ENCODE measurements around the gene FAM184B.
A peak's percentile ranks its signal among the peaks of the same experiment; 100 is the strongest.

The FAM184B gene

DNA sequence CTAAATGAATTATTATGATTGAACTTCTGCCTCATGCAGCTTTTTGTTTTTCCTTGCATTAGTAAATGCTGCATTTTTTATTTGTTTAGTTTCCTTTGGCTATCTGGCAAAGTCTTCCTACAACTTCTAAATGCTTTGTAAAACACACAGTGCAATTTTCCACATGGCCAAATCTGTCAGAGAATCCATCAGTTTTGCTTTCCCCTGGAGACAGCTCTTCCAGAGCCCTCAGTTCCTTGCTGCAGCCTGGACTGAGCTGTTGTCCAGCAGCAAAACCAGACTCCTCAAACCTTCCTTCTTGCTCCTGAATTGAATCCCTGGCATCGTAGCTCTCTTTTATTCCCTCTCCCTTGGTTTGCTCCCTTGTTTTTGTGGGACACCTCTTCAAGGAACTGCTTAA, 124.3 kb downstream of the FAM184B start:
- in situ Hi-C loops (cut with MboI; ENCODE audit: low pct_unique_long_range_greater_than_20kb, low sequenced_read_pairs): no loop called here
- DNase-seq: no peak

DNA sequence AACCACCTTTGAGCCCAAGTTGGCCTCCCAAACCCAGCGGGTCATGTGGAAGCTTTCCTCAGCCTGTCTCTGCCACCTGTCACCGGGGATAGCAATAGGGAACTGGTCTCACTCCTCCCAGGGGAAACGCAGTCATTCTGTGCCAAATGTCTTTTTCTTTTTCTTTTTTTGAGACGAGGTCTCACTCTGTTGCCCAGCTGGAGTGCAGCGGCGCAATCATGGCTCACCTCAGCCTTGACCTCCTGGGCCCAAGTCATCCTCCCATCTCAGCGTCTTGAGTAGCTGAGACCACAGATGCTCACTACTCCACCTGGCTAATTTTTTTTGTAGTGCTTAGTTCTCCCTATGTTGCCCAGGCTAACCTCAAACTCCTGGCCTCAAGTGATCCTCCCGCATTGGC, 126.7 kb downstream of the FAM184B start:
- in situ Hi-C loops (cut with MboI; ENCODE audit: low pct_unique_long_range_greater_than_20kb, low sequenced_read_pairs): no loop called here
- no peak for DNase-seq

DNA sequence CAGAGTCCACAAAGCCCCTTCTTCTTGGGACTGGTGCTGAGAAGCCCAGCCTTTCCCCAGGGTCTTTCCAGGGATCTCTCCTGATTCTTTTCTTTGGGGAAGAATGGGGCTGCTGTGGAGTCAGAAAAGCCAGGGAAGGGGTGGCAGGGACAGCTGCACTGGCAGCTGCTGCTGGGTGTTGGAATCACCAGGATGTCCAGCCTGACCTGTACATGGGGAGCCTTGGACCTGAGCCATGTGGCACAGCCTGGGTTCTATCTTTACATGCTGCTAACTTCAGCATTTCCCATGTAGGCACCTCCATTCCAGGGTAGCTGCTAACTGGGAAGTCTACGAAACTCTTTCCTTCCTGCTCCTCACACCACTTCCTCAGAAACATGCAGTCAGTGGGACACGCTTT, 131.0 kb downstream of the FAM184B start:
- DNase-seq: no peak
- in situ Hi-C loops (cut with MboI; ENCODE audit: low pct_unique_long_range_greater_than_20kb, low sequenced_read_pairs): no loop called here

DNA sequence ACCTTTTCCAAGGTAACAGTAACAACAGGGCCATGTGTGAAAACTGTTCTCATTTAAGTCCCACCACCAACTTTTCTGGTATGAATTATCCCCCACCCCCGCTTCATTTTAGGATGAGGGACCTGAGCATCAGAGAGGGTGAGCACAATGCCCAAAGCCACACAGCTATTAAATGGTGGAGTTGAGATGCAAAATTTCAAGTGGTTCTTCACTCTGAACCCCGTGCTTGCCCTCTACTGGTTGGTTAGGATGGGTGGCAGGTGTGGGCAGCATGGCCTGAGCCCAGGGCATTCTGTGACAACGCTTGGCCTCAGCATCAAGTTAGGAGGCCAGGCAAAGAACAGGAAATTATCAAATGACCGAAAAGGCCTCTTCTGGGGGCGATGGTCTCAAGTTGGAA, 133.5 kb downstream of the FAM184B start:
- no peak for DNase-seq
- in situ Hi-C loops (cut with MboI; ENCODE audit: low pct_unique_long_range_greater_than_20kb, low sequenced_read_pairs): no loop called here

DNA sequence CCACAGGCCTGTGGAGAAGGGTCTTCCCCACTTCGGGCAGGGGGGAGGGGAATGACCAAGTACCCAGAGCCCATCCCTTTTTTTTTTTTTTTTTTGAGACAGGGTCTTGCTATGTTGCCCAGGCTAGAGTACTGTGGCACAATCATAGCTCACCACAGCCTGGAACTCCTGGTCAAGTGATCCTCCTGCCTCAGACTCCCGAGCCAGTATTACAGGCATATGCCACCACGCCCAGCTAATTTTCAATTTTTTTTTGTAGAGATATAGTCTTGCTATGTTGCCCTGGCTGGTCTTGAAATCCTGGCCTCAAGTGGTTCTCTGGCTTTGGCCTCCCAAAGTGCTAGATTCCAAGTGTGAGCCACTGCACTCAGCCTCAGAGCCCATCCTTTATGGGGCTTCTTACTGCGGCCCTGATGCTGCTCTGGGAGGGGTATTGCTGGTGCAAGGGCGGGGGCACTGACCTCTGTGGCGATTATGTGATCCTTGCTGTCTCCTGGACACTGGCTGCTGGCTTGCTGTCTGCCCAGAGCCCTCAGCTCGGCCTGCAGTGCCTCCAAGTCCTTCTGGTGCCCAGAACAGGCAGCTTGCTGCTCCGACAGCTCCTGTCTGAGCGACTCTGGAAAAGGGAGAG, 134.1 kb downstream of the FAM184B start:
- in situ Hi-C loops (cut with MboI; ENCODE audit: low pct_unique_long_range_greater_than_20kb, low sequenced_read_pairs): no loop called here
- DNase-seq: no peak

DNA sequence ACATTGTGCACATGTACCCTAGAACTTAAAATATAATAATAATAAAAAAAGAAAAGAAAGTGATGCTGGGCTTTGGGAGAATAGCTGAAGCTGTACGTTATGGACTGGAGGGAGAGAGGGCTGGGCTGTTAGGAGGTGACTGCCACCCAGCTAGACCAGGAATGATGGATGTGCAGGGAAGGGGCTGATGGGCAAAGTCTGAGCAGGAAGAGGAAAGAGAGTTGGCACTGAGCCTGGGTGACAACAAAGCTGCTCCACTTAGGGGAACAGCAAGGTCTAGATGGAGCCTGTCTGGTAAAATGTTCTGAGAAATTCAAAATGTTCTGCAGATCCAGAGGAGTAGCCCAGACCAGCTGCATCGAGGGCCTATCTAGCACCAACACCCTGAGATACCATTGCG, 134.7 kb downstream of the FAM184B start:
- in situ Hi-C loops (cut with MboI; ENCODE audit: low pct_unique_long_range_greater_than_20kb, low sequenced_read_pairs): no loop called here

DNA sequence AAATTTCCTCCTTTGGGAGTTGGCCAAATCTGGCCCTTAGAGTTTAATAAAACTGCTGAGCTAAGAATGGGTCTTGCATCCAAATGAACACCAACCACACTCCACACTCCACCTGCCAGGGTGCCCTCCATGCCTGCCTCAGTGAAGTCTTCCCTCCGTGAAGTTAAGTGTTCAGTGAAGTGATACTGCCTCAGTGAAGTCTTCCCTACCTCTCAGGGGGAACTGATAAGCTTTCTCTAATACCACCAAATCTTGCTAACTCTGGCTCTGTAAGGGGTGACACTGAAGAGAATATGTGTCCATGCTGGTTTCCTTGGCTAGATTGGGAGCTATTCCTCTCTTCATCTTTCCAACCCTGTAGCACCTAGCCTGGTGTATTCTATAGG, 139.0 kb downstream of the FAM184B start:
- no peak for DNase-seq
- in situ Hi-C loops (cut with MboI; ENCODE audit: low pct_unique_long_range_greater_than_20kb, low sequenced_read_pairs): no loop called here

More for the DNA sequence above, 134.7 kb downstream of the FAM184B start:
- DNase-seq: no peak

DNA sequence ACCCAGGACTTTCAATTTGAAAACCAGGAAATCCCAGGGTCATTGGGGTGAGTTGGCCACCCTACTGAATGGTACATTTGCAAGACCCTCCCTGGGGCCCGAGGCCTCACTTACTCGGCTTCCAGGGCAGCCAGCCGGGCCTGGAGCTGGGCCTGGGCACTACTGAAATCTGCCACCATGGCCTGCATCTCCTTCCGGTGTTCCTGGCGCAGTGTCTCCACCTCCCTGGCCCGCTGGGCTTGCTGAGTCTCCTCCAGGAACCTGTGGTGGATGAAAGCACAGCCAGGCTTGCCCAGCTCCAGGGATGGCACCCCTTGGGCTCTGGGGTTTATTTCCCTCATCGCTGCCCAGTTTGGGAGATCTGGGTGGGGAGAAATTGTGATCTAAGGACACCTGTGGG, 142.3 kb downstream of the FAM184B start:
- in situ Hi-C loops (cut with MboI; ENCODE audit: low pct_unique_long_range_greater_than_20kb, low sequenced_read_pairs): no loop called here
- no peak for DNase-seq

DNA sequence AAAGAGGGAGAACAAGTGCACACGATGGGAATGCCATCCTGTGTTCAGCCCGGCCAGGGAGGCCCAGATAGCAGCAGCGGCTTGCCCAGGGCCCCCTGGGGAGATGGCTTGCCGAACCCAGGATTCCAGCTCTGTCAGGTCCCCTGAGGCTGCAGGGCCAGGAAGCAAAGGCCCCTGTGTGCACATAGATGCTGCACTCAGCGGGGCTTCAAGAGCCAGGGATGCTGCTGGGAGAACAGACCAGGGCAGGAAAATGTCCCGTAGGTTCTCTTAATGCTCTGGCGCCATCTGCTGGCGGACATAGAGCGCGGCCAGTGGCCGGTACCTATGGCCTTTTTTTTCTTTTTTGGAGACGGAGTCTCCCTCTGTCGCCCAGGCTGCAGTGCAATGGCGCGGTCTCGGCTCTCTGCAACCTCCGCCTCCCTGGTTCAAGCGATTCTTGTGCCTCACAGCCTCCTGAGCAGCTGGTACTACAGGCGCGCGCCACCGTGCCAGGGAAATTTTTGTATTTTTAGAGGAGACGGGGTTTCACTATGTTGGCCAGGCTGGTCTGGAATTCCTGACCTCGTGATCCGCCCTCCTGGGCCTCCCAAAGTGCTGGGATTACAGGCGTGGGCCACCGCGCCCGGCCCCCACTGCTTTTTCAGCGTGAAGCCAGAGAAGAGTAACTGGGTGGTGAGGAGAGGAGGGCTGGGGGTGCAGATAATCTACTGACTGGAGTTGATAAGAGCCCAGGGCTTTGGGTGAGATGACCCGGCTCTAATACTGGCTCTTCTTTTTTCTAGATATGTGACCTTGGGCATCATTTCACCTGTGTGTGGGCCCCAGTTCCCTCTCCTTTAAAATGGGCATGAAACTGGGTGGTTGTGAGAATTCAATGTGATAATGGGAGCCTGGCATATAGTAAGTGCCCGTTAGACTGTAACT, 144.5 kb downstream of the FAM184B start:
- in situ Hi-C loops (cut with MboI; ENCODE audit: low pct_unique_long_range_greater_than_20kb, low sequenced_read_pairs): no loop called here
- peak; percentile 80 for DNase-seq

DNA sequence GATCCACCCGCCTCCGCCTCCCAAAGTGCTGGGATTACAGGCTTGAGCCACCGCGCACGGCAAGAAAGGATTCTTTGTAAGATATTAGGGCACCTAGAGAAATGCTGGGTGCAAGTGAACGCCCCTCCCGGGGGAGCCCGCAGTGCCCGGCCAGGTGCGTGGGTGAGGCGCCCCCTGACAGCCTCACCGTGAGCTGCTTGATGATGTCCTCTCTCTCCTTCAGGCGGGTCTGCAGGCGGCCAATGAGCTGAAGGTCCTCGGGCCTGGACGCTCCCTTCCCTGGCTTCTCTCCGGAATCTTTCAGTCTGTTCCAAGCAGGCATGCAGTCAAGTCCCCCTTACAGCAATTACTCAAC, 145.1 kb downstream of the FAM184B start:
- no peak for DNase-seq
- in situ Hi-C loops (cut with MboI; ENCODE audit: low pct_unique_long_range_greater_than_20kb, low sequenced_read_pairs): no loop called here

DNA sequence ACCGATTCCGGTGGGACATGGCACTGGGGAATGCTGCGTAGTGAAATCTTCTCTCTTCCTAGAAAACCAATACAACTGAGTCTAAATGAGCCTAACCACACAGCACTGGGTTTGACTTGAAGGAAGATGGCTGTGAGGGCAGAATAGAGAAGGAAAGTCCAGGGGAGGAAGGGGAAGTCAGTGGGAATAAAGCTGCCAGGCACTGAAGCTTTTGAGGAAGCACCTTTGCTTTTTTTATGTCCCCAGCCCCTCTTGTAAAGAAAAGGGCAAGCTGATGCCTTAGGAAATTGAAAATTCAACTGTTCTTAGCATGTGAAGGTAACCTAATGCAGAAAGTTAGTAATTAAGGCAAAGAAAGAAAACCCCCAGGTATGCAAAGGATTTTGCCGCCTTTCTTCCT, 146.4 kb downstream of the FAM184B start:
- in situ Hi-C loops (cut with MboI; ENCODE audit: low pct_unique_long_range_greater_than_20kb, low sequenced_read_pairs): no loop called here
- DNase-seq: peak; percentile 63

DNA sequence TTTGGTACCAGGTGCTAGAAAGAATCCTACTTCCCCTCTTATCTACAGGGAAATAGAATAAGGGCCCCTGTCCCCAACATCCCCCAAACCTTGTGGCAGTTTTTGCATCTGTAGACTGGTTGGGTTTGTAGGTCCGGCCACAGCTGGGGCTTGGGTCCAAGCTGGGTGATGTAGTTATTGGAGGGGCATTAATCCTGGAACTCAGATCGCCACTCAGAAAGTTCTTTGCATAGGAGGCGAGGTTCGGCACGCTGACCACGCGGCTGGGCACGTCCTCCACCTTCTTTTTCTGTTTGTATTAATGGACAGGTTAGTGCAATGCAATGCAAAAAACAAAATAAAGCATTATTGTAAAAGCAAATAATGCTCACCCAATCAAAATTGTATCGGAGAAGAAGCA, 147.8 kb downstream of the FAM184B start:
- no peak for DNase-seq
- in situ Hi-C loops (cut with MboI; ENCODE audit: low pct_unique_long_range_greater_than_20kb, low sequenced_read_pairs): no loop called here

DNA sequence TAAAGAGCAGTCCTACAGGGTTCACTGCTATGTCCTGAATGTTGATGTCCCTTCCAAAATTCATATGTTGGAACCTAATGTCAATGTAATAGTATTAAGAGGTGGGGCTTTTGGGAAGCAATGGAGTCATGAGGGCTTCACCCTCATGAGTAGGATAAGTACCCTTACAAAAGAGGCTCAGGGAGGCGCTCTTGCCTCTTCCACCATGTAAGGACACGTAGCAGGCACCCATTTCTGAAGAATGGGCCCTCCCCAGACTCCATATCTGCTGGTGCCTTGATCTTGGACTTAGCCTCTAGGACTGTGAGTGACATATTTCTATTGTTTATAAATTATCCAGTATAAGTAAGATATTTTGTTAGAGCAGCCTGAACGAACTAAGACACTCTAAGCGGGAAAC, 151.2 kb downstream of the FAM184B start:
- in situ Hi-C loops (cut with MboI; ENCODE audit: low pct_unique_long_range_greater_than_20kb, low sequenced_read_pairs): no loop called here

DNA sequence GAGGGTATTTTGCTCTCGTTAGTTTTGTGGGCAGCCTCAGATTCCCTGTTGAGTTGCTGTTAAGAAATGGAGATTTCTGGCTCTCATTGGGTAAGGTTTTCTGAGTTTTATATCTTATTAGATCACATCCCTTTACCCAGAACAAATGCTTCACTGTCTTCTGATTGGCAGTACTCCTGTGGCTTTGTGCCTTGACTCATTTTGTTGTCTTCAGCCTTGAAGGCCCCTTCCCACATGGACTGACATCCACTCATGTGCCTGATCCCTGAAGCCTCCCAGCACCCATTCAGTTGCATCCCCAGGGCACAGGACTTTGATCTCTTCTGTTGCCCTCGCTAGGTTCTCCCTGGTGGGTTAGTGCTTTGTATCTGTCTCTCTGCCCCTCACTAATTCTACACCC, 156.6 kb downstream of the FAM184B start:
- in situ Hi-C loops (cut with MboI; ENCODE audit: low pct_unique_long_range_greater_than_20kb, low sequenced_read_pairs): no loop called here
- no peak for DNase-seq

More for the DNA sequence above, 151.2 kb downstream of the FAM184B start:
- no peak for DNase-seq

DNA sequence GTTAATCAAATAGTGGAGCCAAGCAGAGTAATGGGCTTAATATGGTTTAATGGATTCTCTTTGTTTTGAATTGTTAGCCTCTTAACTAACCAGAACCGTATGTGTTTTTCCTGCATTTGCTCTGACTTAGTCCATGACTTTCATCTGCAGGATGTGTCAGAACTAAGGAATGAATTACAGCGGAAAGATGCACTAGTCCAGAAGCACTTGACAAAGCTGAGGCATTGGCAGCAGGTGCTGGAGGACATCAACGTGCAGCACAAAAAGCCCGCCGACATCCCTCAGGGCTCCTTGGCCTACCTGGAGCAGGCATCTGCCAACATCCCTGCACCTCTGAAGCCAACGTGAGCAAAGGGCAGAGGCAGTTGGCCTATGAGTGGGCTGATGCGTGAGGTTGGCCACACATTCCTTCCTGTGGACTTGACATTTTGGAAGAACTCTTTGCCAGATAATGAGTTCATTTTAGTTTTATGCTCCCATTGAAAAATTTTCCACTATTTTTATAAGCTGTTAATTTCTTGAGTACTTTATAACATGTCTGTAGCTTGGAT, 157.9 kb downstream of the FAM184B start:
- in situ Hi-C loops (cut with MboI; ENCODE audit: low pct_unique_long_range_greater_than_20kb, low sequenced_read_pairs): no loop called here
- DNase-seq: no peak

DNA sequence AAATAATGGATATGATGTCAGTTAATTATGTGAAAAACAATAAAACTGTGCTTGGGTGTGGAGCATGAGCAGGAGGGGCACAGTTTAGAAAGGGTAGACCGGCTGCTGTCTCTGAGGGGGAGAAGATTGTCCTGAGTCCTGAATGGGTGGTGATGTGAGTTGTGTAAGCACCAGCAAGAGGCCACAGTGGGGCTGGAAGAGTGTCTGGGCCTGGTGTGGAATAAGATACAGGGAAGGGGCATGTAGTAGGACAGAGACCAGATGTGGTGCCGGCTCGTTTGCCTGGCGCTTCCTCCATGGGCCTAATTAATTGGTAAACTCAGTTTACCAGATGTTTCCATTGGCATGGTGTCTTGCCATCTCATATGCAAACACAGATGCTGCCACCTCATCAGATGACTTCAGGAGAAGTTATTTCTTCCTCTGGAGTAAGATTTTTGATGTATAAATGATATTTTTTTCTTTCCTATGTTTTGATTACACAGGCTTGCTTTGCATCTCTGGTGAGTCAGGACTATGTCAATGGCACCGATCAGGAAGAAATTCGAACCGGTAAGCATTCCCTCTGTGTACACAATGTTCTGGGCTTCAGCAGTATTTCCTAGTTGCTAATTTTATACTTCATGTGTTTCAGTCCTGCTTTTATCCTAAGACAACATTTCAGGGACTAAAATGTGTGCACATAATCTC, 161.9 kb downstream of the FAM184B start:
- in situ Hi-C loops (cut with MboI; ENCODE audit: low pct_unique_long_range_greater_than_20kb, low sequenced_read_pairs): no loop called here
- no peak for DNase-seq

DNA sequence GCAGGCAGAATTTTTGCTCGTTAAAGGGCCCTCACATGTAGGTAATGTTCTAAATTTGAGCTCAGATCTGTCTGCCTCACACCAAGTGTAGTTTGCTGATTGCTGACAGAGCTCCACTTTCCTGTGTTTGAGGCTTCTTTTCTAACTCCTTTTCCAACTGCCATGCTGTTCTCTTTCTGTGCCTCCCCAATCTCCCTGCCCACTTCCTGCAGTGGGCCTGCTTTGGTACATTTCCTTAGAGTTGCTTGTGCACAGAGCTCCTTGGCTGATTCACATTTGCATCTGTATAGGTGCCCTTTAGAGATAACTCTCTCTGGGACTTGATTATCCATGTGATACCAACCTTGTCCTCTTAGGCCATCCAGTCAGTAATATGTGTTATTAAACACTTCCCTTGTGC, 162.5 kb downstream of the FAM184B start:
- in situ Hi-C loops (cut with MboI; ENCODE audit: low pct_unique_long_range_greater_than_20kb, low sequenced_read_pairs): no loop called here
- DNase-seq: no peak

DNA sequence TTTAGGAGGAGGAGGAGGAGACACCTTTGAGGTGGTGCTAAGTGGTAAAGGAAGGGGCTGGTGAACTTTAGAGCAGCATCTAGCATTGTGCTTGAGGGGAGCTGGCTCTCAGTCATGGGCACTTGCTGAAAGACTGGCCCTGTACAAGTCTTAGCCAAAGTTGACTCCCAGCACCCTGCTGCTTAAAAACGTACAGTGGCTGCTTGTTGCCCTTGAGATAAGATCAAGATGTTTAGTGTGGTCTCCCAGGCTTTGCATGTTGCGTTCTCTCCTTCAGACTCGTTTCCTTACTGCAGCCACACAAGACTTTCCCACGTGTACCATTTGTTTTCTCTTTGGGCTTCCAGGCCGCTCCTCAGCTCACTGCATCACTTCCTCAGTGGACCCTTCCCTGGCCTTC, 165.1 kb downstream of the FAM184B start:
- peak; percentile 12 for DNase-seq
- in situ Hi-C loops (cut with MboI; ENCODE audit: low pct_unique_long_range_greater_than_20kb, low sequenced_read_pairs): no loop called here

DNA sequence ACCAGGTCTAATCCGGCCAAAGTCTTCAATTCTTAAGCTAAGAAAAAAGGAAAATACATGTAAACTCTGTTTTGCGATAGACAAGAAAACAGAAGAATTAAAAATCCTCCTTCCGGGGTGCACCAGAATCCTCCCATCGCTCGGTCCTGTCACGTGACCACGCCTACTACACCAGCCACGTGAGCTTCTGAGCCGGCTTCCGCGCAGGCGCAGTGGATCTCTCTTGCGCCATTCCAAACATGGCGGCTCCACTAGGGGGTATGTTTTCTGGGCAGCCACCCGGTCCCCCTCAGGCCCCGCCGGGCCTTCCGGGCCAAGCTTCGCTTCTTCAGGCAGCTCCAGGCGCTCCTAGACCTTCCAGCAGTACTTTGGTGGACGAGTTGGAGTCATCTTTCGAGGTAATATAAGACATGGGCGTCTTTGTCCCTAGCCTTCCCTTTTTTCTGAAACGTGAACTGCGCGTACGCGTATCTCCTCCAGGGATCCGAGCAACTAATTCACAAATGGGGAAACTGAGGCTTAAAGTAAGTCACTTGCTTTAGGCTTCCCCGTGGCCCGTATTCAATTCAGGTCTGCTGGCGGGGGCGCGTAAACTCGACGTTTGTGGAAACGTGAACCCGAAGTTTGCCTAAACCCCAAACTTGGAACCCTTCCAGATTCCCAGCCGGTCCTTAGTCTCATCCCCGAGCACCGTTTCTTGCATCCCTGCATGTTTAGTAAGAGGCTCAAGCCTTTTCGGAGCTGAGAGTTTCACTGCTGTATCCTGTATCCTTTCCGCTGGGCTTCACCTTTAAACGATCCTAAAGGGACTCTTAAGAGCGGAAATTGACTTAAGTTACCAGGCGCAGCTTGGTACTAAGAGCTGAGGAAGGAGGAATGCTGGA, 166.8 kb downstream of the FAM184B start, which contains the start of gene MED28:
TSS of gene MED28 (plus strand) at position 226 of the 884 bp plus-strand sequence. CDS start at position 240, 14 bp downstream.
- in situ Hi-C loops (cut with MboI; ENCODE audit: low pct_unique_long_range_greater_than_20kb, low sequenced_read_pairs): no loop called here
- peak; percentile 92 for DNase-seq
